ENCODE data around the gene ALOXE3.

Gene ALOXE3

DNA sequence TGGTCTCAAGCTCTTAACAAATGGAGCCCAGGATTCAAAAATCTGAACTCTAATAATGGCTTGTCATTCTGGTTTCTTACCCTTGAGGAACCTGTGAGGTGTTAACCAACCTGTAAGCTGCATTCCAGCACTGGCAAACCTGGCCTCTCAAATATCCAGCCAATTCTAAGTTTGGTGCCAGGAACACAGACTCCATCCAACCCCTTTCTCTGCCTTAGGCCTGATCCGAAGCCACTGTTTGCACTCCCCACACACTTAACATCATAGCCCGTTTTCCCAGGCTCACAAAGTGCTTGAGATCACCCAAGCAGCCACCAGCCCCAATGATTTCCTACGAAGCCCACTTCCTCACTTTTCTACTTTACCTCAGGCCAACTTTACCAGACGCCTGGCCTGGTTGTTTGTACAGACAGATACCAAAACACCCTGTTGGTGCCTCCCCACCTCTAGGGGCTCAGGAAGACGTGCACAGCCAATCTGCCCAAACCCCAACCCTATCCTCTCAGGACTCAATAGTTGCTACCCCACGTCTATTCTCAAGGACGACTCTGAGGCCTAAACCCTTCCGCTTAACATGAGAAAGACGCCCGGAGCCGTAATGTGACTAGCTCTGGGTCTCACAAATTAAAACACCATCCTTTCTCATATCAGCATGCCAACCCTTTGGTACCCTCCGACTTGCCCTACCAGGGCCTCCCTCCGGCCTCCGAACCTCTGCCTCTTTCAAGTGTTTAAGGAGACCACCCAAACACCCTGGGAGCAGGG is 37.1 kb upstream of the ALOXE3 start:
- peak overlapping the region; percentile 70 for H3K4me3 ChIP-seq (ENCODE audit: low read depth, low read length)
- no peak for DNase-seq (ENCODE audit: low read depth, low spot score)
- ChIA-PET POLR2A (interaction anchor here (1.8 to 2.2 kb wide), 2 partner anchors 17 to 32 kb away, joined by 5 to 10 read pairs; no protein-coding TSS in a partner anchor), CTCF (interaction anchor here (1.4 to 8.6 kb wide), 6 partner anchors 17 to 95 kb away, joined by 4 to 41 read pairs (median 12); partner anchors contain the start of genes ALOXE3 and HES7)
- TF ChIP-seq, protein P1, sequence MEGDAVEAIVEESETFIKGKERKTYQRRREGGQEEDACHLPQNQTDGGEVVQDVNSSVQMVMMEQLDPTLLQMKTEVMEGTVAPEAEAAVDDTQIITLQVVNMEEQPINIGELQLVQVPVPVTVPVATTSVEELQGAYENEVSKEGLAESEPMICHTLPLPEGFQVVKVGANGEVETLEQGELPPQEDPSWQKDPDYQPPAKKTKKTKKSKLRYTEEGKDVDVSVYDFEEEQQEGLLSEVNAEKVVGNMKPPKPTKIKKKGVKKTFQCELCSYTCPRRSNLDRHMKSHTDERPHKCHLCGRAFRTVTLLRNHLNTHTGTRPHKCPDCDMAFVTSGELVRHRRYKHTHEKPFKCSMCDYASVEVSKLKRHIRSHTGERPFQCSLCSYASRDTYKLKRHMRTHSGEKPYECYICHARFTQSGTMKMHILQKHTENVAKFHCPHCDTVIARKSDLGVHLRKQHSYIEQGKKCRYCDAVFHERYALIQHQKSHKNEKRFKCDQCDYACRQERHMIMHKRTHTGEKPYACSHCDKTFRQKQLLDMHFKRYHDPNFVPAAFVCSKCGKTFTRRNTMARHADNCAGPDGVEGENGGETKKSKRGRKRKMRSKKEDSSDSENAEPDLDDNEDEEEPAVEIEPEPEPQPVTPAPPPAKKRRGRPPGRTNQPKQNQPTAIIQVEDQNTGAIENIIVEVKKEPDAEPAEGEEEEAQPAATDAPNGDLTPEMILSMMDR (IDR thresholded peaks at IDR 0.05; ENCODE audit: insufficient read depth, low read length, missing control alignments): no peak

DNA sequence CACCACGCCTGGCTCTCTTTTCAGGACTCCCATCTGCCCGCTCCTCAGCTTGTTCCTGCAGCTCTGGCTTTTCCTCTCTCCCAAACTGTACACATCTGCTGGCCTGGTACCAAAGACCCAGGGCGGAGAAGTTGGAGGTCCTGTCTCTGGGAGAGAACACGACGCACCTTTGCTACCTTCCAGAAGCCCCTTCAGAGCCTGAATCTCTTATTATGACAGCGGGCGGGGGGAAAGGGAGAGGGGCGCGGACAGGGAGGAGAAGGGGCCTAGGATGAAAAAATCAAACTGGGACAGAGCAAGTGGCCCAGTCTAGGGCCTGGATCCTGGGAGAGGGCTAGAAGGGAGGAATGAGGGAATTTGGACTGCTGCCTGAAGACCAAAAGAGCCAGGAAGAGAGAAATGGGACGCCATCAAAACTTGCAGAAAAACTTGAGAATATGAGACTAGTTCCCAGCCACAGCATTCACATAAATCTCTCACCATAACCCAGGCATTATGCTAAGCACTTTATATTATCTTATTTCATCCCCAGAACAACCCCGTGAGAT is 36.4 kb upstream of the ALOXE3 start:
- peak overlapping the region; percentile 27 for H3K4me3 ChIP-seq (ENCODE audit: low read depth, low read length)
- TF ChIP-seq, protein P1 (IDR thresholded peaks at IDR 0.05; ENCODE audit: insufficient read depth, low read length, missing control alignments): no peak
- no peak for DNase-seq (ENCODE audit: low read depth, low spot score)
- CTCF ChIA-PET: interaction anchor here (1.2 to 4.3 kb wide), 4 partner anchors 17 to 95 kb away, joined by 3 to 29 read pairs (median 10); partner anchors contain the start of gene ALOXE3
- POLR2A ChIA-PET: interaction anchor here (1.6 to 2.2 kb wide), 2 partner anchors 18 to 21 kb away, joined by 4 to 10 read pairs; no protein-coding TSS in a partner anchor

DNA sequence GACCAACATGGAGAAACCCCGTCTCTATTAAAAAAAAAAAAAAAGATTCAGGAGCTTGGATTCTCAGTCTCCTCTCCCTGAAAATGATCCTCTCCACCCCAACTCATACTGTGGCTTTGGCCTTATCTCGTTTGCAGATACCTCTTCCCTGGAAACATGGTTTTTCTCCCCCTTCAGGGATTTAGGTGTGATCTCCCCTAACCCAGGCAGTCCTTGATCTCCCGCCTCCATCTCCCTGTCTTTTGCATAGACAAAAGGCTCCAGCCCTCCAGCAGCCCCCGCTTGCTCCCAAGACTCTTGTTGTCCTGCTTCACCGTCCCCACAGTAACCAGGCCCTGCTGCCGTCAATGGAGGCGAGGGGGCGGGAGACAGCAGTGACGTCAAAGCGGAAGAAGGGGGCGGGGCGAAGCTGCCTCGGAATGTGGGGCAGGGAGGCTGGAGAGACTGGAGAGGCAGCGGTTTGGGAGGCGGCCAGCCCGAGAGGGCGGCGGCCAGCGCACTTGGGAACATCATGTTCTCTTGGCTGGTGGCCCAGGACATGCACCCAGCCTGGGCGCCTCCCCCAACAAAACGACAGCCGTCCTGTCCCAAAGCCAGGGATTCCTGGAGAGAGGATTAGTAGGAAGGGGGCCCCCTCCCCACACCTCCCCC is 35.8 kb upstream of the ALOXE3 start:
- ChIA-PET CTCF (interaction anchor here (1.2 to 4.3 kb wide), 3 partner anchors 16 to 35 kb away, joined by 3 to 29 read pairs (median 14); partner anchors contain the start of gene ALOXE3), POLR2A (interaction anchor here (1.6 to 2.2 kb wide), 2 partner anchors 19 to 21 kb away, joined by 4 to 10 read pairs; no protein-coding TSS in a partner anchor)
- peak overlapping the region; percentile 34 for H3K4me3 ChIP-seq (ENCODE audit: low read depth, low read length)
- DNase-seq (ENCODE audit: low read depth, low spot score): peak; percentile 95
- TF ChIP-seq, protein P1 (IDR thresholded peaks at IDR 0.05; ENCODE audit: insufficient read depth, low read length, missing control alignments): no peak

GRCh38 chr17:8153525-8153956 is 35.2 kb upstream of the ALOXE3 start:
- TF ChIP-seq, protein P1 (IDR thresholded peaks at IDR 0.05; ENCODE audit: insufficient read depth, low read length, missing control alignments): no peak
- CTCF ChIA-PET: interaction anchor here (1.2 to 4.3 kb wide), 3 partner anchors 15 to 35 kb away, joined by 3 to 29 read pairs (median 14); partner anchors contain the start of gene ALOXE3
- POLR2A ChIA-PET: interaction anchor here (0.7 to 2.2 kb wide), 3 partner anchors 14 to 20 kb away, joined by 4 to 10 read pairs (median 4); no protein-coding TSS in a partner anchor
- peak; percentile 94 for DNase-seq (ENCODE audit: low read depth, low spot score)
- H3K4me3 ChIP-seq (ENCODE audit: low read depth, low read length): peak overlapping the region; percentile 34

DNA sequence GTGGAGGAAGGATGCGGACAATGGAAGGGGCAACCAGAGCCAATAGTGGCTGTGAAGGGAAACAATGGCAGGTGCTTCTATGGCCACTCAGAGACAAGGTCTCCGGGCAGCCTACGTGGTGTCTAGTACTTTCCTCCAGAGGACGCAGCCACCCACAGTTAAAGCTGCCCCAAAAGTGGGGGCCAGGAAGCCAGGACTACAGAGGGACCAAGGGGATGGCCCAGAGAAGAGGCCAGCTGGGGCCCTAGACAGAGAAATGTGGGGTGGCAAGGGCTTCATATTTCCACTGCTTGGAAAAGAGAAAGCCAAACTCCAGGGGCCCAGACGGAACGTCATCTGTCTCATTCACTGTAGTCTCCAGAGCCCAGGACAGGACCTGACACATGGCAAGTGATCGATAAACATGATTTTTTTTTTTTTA is 34.7 kb upstream of the ALOXE3 start:
- TF ChIP-seq, protein P1 (IDR thresholded peaks at IDR 0.05; ENCODE audit: insufficient read depth, low read length, missing control alignments): no peak
- no peak overlapping the region for H3K4me3 ChIP-seq (ENCODE audit: low read depth, low read length)
- no peak for DNase-seq (ENCODE audit: low read depth, low spot score)
- ChIA-PET POLR2A (interaction anchor here (0.7 to 2.2 kb wide), 2 partner anchors 14 to 20 kb away, joined by 4 to 10 read pairs; no protein-coding TSS in a partner anchor), CTCF (interaction anchor here (3.4 to 4.3 kb wide), 2 partner anchors 15 to 34 kb away, joined by 14 to 29 read pairs; partner anchors contain the start of gene ALOXE3)
